Prostate gland (tissue), 2 donors: ENCODE measurements around the gene HEG1. TPM values are rescaled to one million over a fixed set of nuclear protein-coding genes. Genes with fewer than 3 reads are reported as not detected.

Experiments
- DNase-seq: peaks from one replicate; pipeline ENCODE4 v3.0.0-alpha.2; 2019; ENCODE audit warnings: low spot score
- H3K27ac ChIP-seq, 2 donors: fragments of 200-600 bp; sonication (generic); 2 replicates each; pipeline ENCODE4 v1.5.1; 2017 to 2019
- H3K27me3 ChIP-seq: fragments of 200-600 bp; sonication (generic); replicated peaks from 2 replicates; pipeline ENCODE4 v1.5.1; 2019; ENCODE audit not compliant: insufficient read depth
- H3K36me3 ChIP-seq, 2 donors: fragments of 200-600 bp; sonication (generic); 1 replicate in 1 of 2; 2 replicates in 1 of 2; pipeline versions ENCODE4 v1.5.1 to v1.8.1; 2017 to 2019
- H3K4me1 ChIP-seq: fragments of 200-600 bp; sonication (generic); replicated peaks from 2 replicates; pipeline ENCODE4 v1.5.1; 2019
- H3K4me3 ChIP-seq, 2 donors: fragments of 200-600 bp; sonication (generic); 2 replicates each; pipeline ENCODE4 v1.5.1; 2017 to 2019
- H3K9me3 ChIP-seq: fragments of 200-600 bp; sonication (generic); 2 replicates; pipeline ENCODE4 v1.5.1; 2017
- POLR2A ChIP-seq: fragments of 450-650 bp; IDR thresholded peaks from one replicate; pipeline ENCODE4 v1.6.1; 2016; ENCODE audit warnings: antibody characterized with exemption, mild to moderate bottlenecking
- POLR2AphosphoS5 ChIP-seq: sonication (generic); formaldehyde crosslinking; IDR thresholded peaks from one replicate; pipeline ENCODE4 v1.6.1; 2017; ENCODE audit warnings: antibody characterized with exemption
- WGBS: methylation state at CpG from one replicate; pipeline ENCODE4 v1.1.5; 2018; 5-methylcytosine and 5-hydroxymethylcytosine counted together
- intact Hi-C: fragments of 100-400 bp; cut with DNase I; formaldehyde crosslinking; loops from one replicate; pipeline ENCODE4 v1.14.2; 2022
- total RNA-seq, 2 donors: library from RNA; depleted of rRNA; stranded (reverse); fragments of >200 nt; gene quantifications; one replicate each; pipeline ENCODE4 v1.1.0, GENCODE V29; 2016
- TF ChIP-seq, protein P1 (sequence below), 4 experiments: fragments of 200-600 bp in 2 of 4; fragments of 450-650 bp in 2 of 4; sonication (generic) in 2 of 4; IDR thresholded peaks; 1 replicate in 3 of 4; 2 replicates in 1 of 4; pipeline ENCODE4 v1.5.1; 2016 to 2019; ENCODE audit warnings: antibody characterized with exemption in 4 of 4, mild to moderate bottlenecking in 2 of 4, moderate library complexity in 2 of 4

HEG1 gene
- total RNA-seq, 2 donors from 2014 or later, result 27.5 to 130 TPM

DNA sequence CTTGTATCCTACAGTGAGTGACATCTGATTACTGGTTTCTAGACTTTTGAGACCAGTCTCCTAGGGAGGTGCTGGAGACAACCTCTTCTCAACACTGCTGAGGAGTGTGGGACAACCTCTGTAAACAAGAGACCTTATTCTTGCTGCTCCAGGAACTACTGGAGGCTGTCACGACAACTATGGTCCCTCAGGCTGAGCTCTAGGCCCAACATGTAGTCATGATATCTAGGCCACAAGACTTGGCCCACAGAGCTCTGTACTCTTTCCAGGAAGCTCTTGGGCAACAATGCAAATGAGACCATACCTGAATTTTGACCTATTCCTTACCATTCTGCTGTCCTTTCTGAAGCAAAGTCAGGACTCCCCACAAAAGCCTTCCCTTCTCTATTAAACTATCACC is 24.3 kb upstream of the HEG1 start:
- intact Hi-C loops, result no loop called here
- TF ChIP-seq, protein P1, sequence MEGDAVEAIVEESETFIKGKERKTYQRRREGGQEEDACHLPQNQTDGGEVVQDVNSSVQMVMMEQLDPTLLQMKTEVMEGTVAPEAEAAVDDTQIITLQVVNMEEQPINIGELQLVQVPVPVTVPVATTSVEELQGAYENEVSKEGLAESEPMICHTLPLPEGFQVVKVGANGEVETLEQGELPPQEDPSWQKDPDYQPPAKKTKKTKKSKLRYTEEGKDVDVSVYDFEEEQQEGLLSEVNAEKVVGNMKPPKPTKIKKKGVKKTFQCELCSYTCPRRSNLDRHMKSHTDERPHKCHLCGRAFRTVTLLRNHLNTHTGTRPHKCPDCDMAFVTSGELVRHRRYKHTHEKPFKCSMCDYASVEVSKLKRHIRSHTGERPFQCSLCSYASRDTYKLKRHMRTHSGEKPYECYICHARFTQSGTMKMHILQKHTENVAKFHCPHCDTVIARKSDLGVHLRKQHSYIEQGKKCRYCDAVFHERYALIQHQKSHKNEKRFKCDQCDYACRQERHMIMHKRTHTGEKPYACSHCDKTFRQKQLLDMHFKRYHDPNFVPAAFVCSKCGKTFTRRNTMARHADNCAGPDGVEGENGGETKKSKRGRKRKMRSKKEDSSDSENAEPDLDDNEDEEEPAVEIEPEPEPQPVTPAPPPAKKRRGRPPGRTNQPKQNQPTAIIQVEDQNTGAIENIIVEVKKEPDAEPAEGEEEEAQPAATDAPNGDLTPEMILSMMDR (IDR thresholded peaks at IDR 0.05), result no peak
- TF ChIP-seq POLR2A (no peak), POLR2AphosphoS5 (no peak)
- H3K36me3 ChIP-seq, result no peaks in the 10 kb centered on the region
- H3K4me1 ChIP-seq, result no peaks in the 10 kb centered on the region
- no peak overlapping the region for H3K27ac ChIP-seq
- no peaks in the 10 kb centered on the region for H3K9me3 ChIP-seq
- no peak overlapping the region for H3K4me3 ChIP-seq
- WGBS, result 94% methylated on average over 1 of the region's 1 CpG
- no peak for DNase-seq
- H3K27me3 ChIP-seq, result no peaks in the 10 kb centered on the region

DNA sequence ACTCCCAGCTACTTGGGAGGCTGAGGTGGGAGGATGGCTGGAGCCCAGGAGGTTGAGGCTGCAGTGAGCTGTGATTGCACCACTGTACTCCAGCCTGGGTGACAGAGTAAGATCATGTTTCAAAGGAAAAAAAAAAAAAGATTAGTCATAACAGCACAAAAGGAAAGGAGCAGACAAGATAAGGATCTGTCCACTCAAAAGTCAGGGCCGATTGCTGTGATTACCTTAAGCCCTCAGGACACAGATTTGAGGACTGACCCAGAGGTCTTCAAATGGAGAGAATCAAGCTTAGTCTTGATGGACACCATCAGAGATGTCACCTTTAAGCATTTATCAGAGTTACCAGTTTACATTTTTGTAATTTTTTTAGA is 23.9 kb upstream of the HEG1 start:
- TF ChIP-seq, protein P1 (IDR thresholded peaks at IDR 0.05), result no peak
- TF ChIP-seq POLR2A, result no peak
- TF ChIP-seq POLR2AphosphoS5, result no peak
- no peak for DNase-seq
- Histone ChIP-seq H3K4me3 (no peak overlapping the region), H3K4me1 (no peaks in the 10 kb centered on the region), H3K9me3 (no peaks in the 10 kb centered on the region), H3K36me3 (no peaks in the 10 kb centered on the region), H3K27me3 (no peaks in the 10 kb centered on the region), H3K27ac (no peak overlapping the region)
- WGBS, result 50% methylated on average over 1 of the region's 1 CpG
- intact Hi-C loops, result no loop called here

DNA sequence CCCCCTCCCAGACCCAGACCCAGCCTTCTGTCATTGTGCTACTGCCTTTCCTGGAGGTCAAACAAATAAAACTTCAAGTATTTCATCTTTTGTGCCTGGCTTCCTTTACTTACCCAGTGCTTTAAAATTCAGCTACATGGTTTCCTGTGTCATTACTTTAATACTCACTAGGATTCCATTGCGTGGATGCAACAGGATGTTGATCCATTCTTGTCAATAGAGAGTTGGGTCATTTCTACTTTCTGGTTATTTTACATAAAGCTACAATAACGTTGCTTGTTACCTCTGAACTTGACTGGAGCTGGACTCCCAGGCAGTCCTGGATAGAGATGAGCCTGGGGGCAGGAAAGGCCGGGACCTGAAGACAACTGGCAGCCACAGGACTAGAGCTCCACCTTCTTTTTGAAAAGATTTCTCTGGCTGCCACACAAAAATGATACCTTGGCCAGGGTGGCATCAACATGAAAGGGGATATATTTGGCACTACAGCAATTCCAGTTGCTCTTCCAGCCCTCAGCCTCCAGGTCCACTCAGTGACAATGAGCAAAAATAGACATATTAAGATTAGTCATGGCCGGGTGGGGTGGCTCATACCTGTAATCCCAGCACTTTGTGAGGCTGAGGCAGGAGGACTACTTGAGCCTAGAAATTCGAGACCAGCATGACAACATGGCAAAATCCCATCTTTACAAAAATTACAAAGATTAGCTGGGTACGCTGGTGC is 23.3 kb upstream of the HEG1 start:
- Histone ChIP-seq H3K27ac (no peak overlapping the region), H3K27me3 (no peaks in the 10 kb centered on the region), H3K4me1 (no peaks in the 10 kb centered on the region), H3K4me3 (no peak overlapping the region), H3K36me3 (no peaks in the 10 kb centered on the region), H3K9me3 (no peaks in the 10 kb centered on the region)
- intact Hi-C loops, result no loop called here
- 85% methylated on average over 5 of the region's 6 CpGs for WGBS
- TF ChIP-seq, protein P1 (IDR thresholded peaks at IDR 0.05), result no peak
- no peak for TF ChIP-seq POLR2AphosphoS5
- TF ChIP-seq POLR2A, result no peak
- no peak for DNase-seq

DNA sequence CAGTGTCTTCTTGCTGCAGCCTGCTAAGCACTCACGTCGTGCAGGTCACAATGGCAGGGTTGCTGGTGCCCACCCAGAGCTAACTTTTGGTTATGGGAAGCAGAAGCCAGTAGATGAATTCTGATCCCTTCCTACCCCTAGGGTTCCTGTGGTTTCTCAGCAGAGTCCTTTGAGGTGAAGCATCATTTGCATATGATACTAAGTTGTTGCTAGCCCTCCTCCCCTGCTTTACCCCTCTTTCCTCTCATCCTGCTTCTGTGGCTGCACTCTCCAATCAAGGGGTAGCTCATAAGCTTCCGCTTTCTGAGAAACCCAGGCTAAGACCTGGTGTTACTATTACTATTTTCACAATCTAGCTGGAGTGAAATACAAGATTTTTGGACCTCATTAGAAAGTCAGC is 22.1 kb upstream of the HEG1 start:
- DNase-seq, result no peak
- Histone ChIP-seq H3K4me1 (no peaks in the 10 kb centered on the region), H3K27me3 (no peaks in the 10 kb centered on the region), H3K27ac (no peak overlapping the region), H3K9me3 (no peaks in the 10 kb centered on the region), H3K4me3 (no peak overlapping the region), H3K36me3 (no peaks in the 10 kb centered on the region)
- TF ChIP-seq POLR2AphosphoS5, result no peak
- TF ChIP-seq, protein P1 (IDR thresholded peaks at IDR 0.05), result no peak
- no peak for TF ChIP-seq POLR2A
- WGBS, result 84% methylated on average over 3 of the region's 3 CpGs
- intact Hi-C loops, result no loop called here

DNA sequence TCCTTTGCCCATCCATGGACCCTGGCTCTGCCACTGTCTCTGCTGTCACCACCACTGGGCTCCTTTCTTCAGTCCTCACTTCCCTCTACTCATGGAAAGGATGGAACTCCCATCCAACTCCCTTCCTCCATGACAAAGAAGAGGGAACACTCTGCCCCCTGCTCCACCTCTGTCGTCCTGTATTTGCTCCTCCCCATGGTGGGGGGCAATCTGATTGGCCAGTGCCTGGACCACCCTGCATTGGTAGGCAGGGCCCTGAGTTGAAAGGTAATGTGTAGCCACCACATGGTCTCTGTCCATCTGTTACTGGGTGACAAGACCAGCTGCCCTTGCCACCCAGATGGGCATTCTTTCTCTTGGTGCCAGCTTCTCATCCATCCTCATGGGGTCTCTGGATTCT is 20.7 kb upstream of the HEG1 start:
- H3K27ac ChIP-seq, result no peak overlapping the region
- H3K27me3 ChIP-seq, result no peaks in the 10 kb centered on the region
- H3K4me3 ChIP-seq, result no peak overlapping the region
- H3K9me3 ChIP-seq, result no peaks in the 10 kb centered on the region
- TF ChIP-seq, protein P1 (IDR thresholded peaks at IDR 0.05), result no peak
- TF ChIP-seq POLR2AphosphoS5, result no peak
- TF ChIP-seq POLR2A, result no peak
- no peaks in the 10 kb centered on the region for H3K36me3 ChIP-seq
- H3K4me1 ChIP-seq, result no peaks in the 10 kb centered on the region
- intact Hi-C loops, result no loop called here
- 13% methylated on average over 1 of the region's 1 CpG for WGBS
- DNase-seq, result no peak
